Endothelial cell of hepatic sinusoid (primary cell): ENCODE data around the gene NPDC1.

ENCODE experiments used
- in situ Hi-C: cut with HindIII; loops from 2 replicates; pipeline ENCODE4 v1.10.0; 2017; ENCODE audit warnings: low sequenced_read_pairs

Gene NPDC1

GRCh38 chr9:137028263-137029057, 17.5 kb downstream of the NPDC1 start:
- in situ Hi-C loops: loop anchor here (5.0 kb wide), 4 partner anchors 56 to 246 kb away; partner anchors contain the start of gene C8G

DNA sequence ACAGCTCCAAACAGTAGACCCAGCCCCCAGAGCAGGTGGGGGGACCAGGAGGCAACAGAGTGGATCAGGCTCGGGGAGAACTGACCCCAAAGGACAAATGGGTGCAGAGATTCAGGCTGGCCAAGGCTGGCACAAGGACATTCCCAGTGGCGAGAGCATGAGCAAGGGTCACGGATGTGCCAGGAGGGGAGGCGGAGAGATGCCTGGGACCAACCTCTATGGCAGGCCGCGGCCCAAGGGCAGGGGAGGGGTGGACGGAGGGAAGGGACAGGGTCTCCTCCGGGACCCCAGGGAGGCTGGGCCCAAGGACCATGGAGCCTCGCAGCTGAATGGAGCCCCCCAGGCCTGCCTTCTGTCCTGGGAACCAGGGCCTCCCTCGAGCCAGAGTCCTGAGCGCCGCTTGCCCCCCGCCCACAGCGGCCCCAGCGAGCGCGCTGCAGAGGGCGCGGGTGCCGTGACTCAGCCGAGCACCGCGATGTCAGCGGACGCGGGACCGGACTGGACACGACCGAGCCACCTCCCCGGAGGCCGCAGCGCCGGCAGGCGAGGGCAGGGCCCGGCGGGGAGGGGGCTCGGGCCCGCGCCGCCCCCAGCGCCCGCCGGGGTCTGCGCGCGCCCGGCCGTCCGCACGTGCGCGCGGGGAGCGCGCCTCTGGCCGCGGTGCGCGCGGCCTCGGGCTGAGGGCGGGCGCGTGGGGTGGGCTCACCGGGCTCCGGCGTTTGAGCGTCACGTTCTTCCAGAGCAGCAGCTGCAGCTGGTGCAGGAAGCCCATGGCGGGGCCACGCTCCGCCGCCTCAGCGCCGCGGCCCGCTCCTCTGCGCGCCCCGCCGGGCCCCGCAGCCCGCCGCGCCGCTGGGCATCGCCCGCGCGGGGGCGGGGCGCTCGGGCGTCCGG, 18.4 kb downstream of the NPDC1 start, which contains the start of gene ABCA2:
Gene ABCA2, minus strand, starts transcription at position 869 of the 894 bp plus-strand sequence. Its CDS starts 97 bp downstream, at position 772.
- in situ Hi-C loops: loop anchor here (5.0 kb wide), 4 partner anchors 55 to 245 kb away; partner anchors contain the start of gene C8G

GRCh38 chr9:137026828-137027227, 19.1 kb downstream of the NPDC1 start:
- in situ Hi-C loops: loop anchor here (5.0 kb wide), 4 partner anchors 55 to 245 kb away; partner anchors contain the start of gene C8G

DNA sequence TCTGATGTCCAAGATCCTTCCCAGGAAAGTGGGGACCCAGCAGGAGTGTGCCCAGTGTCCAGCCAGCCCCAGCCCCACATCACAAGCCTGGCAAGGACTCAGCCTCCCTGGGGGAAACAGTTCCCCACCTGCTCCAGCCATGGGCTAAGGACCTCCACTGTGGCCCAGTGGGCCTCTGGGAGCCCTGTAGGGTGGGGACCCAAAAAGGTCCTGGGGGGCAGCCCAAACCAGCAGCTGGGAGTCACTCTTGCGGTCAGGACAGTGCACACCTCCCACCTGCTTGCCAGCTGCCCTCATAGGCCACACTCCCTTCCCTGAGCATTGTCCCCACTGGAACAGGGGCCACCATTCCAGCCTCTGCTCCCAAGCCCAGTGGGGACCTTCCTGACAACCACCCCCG, 19.6 kb downstream of the NPDC1 start:
- in situ Hi-C loops: loop anchor here (5.0 kb wide), 4 partner anchors 54 to 244 kb away; partner anchors contain the start of gene C8G

DNA sequence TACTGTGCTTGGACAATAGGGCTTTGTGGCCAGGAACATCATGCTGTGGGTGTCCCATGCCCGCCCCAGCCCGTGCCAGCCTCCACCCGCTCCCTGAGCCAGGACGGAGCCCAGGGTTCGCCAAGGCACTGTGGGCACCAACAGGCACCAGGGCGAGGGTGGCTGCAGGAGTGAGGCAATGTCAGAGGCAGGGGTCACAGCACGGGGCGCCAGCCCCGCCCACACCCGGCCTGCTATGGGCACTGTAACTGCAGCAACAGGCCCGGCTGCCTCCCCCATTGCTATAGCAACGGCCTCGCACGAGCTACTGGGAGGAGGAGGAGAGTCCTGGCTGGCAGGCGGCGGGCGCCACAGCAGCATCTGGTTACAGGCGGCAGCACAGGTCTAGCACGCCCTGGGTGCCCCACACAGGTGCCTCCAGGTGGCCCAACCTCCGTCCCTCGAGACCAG, 20.4 kb downstream of the NPDC1 start:
- in situ Hi-C loops: loop anchor here (5.0 kb wide), 4 partner anchors 53 to 243 kb away; partner anchors contain the start of gene C8G

- in situ Hi-C loops: no loop called here
Measured at GRCh38 chr9:137023583-137023991, 22.4 kb downstream of the NPDC1 start.

GRCh38 chr9:137023157-137023556, 22.8 kb downstream of the NPDC1 start:
- in situ Hi-C loops: no loop called here

GRCh38 chr9:137022662-137023008, 23.3 kb downstream of the NPDC1 start:
- in situ Hi-C loops: no loop called here

GRCh38 chr9:137021979-137022661, 23.9 kb downstream of the NPDC1 start:
- in situ Hi-C loops: no loop called here

- in situ Hi-C loops: no loop called here
Measured at GRCh38 chr9:137021568-137021978, 24.4 kb downstream of the NPDC1 start.

- in situ Hi-C loops: no loop called here
Measured at GRCh38 chr9:137020771-137021567, 25.0 kb downstream of the NPDC1 start.

DNA sequence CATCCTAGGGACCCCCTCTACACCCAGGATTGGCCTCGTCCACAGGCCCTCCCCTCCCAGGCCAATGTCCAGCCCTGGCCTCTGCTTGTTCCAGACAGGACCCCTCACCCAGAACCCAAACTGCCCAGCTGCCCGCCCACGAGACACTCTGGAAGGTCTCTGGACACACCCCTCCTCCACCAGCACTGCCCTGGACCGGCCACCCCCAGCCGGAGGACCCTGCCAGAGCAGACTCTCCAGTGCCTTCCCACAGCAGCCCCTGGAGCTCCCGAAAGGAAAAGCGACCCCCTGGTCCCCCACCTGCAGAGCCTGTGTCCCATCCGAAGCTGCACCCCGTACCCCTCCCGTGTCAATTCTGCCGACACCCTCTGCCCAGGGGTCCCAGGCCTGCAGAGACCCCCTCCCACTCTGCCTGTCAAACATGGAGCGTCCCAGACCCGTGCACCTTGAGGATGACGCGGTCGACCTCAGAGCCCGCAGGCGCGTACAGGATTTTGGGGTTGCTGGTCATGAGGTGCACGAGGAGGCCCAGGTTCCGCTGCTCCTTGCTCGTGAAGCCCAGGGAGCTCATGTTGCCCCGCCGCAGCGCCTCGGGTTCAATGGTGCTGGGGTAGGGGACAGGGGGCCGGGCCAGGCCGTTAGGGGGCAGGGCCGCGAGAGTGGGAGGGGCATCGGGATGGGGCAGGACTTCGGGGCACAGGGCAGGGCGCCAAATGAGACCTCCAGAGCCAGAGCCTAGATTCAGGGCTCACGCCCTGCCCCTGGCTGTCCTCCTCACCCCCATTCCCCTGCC, 25.9 kb downstream of the NPDC1 start:
- in situ Hi-C loops: no loop called here

DNA sequence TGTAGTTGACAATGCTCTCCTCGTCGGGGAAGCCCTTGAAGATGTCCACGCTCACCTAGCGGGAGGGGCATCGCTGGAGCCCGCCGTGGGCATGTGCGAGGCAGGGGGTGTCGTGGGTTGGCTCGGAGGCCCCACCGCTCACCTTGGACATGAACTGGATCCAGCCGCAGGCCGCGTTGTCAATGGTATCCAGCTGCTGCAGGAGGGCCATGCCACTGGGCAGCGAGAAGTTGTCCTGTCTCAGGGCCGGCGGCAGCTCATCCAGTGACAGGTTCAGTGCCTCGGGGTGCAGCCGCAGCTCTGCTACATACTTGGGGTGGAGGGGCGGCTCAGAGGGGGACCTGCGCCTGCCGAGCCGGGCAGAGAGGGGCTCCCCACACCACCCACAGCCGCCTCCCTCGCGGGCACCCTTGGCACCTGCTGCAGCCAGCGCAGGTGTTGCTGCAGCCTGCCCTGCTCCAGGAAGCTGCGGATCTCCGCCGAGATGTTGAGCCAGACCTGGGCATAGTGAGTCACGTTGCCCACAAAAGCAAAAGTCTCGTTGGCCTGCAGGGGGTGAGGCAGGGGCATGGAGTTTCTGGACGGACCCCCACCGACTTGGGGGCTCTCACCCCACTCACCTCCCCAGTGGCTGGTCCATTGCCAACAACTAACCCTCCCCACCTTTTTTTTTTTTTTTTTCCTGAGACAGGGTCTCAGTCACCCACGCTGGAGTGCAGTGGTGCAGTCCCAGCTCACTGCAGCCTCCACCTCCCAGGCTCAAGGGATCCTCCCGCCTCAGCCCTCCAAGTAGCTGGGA, 27.0 kb downstream of the NPDC1 start:
- in situ Hi-C loops: no loop called here

DNA sequence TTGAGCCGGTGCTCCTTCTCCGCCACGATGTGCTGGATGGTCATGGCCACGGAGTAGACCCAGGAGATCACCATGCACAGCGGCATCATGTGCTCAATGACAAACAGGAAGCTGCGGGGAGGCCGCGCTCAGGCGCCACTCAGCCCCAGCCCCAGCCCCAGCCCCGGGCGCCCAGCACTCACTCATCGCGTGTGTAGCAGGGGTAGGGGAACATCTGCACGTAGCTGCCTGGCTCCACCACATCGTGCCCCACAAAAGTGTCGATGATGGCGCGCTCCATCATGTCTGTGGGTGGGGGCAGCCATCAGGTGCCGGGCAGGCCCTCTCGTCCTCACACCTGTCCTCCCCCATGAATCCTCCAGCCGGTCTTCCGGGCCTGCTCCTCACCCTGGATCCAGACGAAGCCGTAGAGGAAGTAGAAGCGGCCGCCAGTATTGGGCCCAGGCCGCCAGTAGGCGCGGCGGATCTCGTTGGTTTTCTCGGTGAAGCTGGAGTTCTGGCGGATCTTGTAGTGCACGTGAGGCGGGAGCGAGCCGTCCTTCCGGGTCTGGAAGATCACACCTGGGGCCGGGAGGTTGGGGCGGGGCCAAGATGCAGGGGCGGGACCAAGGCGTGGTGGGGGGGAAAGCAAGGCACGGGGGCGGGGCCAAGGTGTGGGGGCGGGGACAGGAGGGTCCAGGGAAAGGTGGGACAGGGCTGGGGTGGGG, 28.0 kb downstream of the NPDC1 start:
- in situ Hi-C loops: no loop called here

DNA sequence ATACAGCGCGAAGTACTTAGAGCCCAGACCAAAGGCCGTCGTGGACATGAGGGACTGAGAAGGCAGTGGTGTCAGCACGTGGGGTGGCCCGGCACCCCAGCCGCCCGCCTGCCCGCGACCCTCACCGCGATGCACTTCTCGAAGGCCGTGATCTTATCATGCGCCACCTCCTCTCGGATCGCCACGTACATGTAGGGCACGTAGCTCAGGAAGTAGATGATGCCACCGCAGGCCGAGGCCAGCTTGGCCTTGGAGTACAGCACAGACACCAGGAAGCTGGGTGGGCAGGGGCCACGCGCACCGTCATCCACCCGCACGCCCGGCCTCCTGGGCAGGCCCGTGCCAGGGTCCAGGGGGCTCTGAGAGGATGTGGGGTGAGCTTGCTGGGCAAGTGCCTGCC, 28.9 kb downstream of the NPDC1 start:
- in situ Hi-C loops: no loop called here

- in situ Hi-C loops: no loop called here
Measured at GRCh38 chr9:137016436-137016835, 29.5 kb downstream of the NPDC1 start.

DNA sequence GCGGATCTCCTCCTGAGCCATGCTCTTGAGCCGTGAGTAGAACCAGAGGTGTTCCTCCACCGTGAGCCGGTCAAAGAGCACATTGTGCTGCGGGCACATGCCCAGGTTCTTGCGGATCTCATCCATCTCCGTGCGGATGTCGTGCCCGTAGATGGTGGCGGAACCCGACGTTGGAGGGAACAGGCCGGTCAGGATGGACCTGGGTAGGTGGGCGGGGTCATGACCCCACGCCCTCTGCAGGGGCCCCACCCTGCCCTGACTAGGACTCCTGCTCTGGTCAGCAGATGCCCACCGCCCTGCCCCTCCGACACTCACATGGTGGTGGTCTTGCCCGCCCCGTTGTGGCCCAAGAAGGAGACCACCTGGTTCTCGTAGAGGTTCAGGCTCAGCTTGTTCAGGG, 30.0 kb downstream of the NPDC1 start:
- in situ Hi-C loops: no loop called here

DNA sequence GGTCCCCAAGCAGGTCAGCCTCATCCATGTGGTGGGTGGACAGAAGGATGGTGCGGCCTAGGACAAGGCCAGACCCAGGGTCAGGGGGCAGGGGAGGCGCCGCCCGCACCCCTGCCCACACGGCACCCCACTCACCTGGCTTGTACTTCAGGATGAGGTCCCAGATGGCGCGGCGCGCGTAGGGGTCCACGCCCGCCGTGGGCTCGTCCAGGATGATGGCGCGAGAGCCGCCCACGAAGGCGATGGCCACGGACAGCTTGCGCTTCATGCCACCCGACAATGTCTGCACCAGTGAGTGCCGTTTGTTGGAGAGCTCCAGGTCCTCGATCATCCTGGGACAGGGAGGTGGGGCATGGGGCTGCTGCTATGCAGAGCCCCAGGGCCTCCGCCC, 30.4 kb downstream of the NPDC1 start:
- in situ Hi-C loops: no loop called here
